ENCODE data around the gene S1PR4. TPM values are rescaled to one million over a fixed set of nuclear protein-coding genes. Genes with fewer than 3 reads are reported as not detected.

S1PR4 gene
- total and polyA plus RNA-seq, 2 experiments from 2014 or later, result not detected

DNA sequence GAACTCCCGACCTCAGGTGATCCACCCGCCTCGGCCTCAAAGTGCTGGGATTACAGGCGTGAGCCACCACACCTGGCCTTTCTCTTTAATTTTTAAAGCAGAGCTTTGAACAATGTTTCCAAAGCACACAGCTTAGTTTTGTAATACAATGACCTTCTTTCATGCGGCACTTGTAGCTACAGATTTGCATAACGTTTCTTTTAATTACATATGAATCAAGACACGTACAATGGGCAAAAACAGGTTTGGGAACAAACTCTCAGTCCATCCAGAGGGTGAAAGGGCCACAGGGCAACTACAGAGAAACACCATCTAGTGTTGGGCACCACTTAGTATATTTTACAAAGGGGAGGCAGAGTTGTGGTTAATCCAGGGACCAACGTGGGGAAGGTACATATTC is 19.0 kb upstream of the S1PR4 start:
- 68 to 70% methylated on average over 8 of the region's 8 CpGs for WGBS, 2 experiments (ENCODE audit: low coverage in 1 of 2, low lambda C conversion rate in 2 of 2, missing lambda C conversion rate in 2 of 2)
- Histone ChIP-seq H3K27me3 (replicated peaks; ENCODE audit: insufficient read depth) (no peaks in the 10 kb centered on the region), H3K9me2 (ENCODE audit: insufficient read depth) (no peaks in the 10 kb centered on the region), H3K27ac (no peak overlapping the region), H3K79me2 (ENCODE audit: insufficient read depth) (no peaks in the 10 kb centered on the region), H3F3A (ENCODE audit: insufficient read depth) (no peaks in the 10 kb centered on the region), H2AFZ (no peak overlapping the region), H3K4me3 (no peak overlapping the region), H3K9ac (no peak overlapping the region), H3K36me3 (ENCODE audit: low read depth) (no peaks in the 10 kb centered on the region), H3K4me1 (ENCODE audit: insufficient read depth) (peaks cover 7% of the 10 kb centered on the region), H3K4me2 (ENCODE audit: unreplicated experiment) (no peak overlapping the region), H4K20me1 (ENCODE audit: insufficient read depth) (no peaks in the 10 kb centered on the region), H3K9me3 (ENCODE audit: low read depth) (no peaks in the 10 kb centered on the region)
- no peak for TF ChIP-seq EZH2phosphoT487 (IDR thresholded peaks at IDR 0.05; ENCODE audit: insufficient read depth, low read depth)
- TF ChIP-seq EZH2 (IDR thresholded peaks at IDR 0.05; ENCODE audit: insufficient read depth, poor library complexity, severe bottlenecking), result no peak
- in situ Hi-C loops (cut with MboI), result no loop called here
- DNase-seq, result no peak

DNA sequence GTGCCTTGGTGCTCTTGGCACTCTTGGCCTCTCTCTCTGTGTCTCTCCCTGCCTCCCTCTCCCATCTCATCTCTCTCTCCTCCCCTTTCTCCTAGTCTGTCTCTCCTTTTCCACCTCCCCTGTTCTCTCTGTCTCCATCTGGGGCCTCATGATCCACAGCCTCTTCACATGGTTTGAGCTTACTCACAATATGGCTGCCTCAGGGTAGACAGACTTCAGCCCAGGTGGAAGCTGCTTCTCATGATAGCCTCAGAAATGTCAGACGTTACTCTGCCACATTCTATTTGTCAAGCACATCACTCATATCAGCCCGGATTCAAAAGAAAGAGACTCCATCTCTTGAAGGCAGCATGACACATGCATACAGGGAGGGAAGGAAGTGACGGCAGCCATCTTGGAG is 18.4 kb upstream of the S1PR4 start:
- H3K79me2 ChIP-seq (ENCODE audit: insufficient read depth), result no peaks in the 10 kb centered on the region
- no peak overlapping the region for H3K27ac ChIP-seq
- no peaks in the 10 kb centered on the region for H3K27me3 ChIP-seq (replicated peaks; ENCODE audit: insufficient read depth)
- DNase-seq, result no peak
- no peaks in the 10 kb centered on the region for H3K9me2 ChIP-seq (ENCODE audit: insufficient read depth)
- 0 out of 2 replicates have a peak, but pooled peaks cover 3% of the 10 kb centered on the region for H3K4me1 ChIP-seq (ENCODE audit: insufficient read depth)
- H4K20me1 ChIP-seq (ENCODE audit: insufficient read depth), result no peaks in the 10 kb centered on the region
- H3F3A ChIP-seq (ENCODE audit: insufficient read depth), result no peaks in the 10 kb centered on the region
- no peak overlapping the region for H3K4me3 ChIP-seq
- H3K4me2 ChIP-seq (ENCODE audit: unreplicated experiment), result no peak overlapping the region
- TF ChIP-seq EZH2phosphoT487 (IDR thresholded peaks at IDR 0.05; ENCODE audit: insufficient read depth, low read depth), result no peak
- TF ChIP-seq EZH2 (IDR thresholded peaks at IDR 0.05; ENCODE audit: insufficient read depth, poor library complexity, severe bottlenecking), result no peak
- no peak overlapping the region for H2AFZ ChIP-seq
- H3K36me3 ChIP-seq (ENCODE audit: low read depth), result no peaks in the 10 kb centered on the region
- H3K9ac ChIP-seq, result no peak overlapping the region
- in situ Hi-C loops (cut with MboI), result loop anchor here (10.0 kb wide), 1 partner anchor 205 kb away; no protein-coding TSS in a partner anchor
- H3K9me3 ChIP-seq (ENCODE audit: low read depth), result no peaks in the 10 kb centered on the region
- 53 to 56% methylated on average over 3 of the region's 3 CpGs for WGBS, 2 experiments (ENCODE audit: low coverage in 1 of 2, low lambda C conversion rate in 2 of 2, missing lambda C conversion rate in 2 of 2)

DNA sequence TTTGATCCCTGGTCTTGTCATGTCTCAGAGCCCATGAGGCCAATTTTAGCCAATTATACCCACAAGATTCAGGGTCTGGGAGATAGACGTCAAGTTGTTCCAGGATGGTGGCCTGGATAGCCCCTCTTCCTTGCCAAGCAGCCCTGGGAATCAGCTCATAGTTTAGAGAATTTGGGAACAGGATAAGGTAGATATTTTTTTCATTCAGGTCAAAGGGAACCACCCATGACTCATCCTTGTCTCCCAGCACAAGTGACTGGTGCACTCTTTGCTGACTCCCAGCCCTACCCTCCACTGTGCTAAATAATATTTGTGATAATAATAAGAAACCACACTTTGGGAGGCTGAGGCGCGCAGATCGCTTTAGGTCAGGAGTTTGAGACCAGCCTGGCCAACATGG is 17.1 kb upstream of the S1PR4 start:
- Histone ChIP-seq H3K27me3 (replicated peaks; ENCODE audit: insufficient read depth) (no peaks in the 10 kb centered on the region), H3K79me2 (ENCODE audit: insufficient read depth) (no peaks in the 10 kb centered on the region), H3K4me1 (ENCODE audit: insufficient read depth) (no peaks in the 10 kb centered on the region), H3K9me2 (ENCODE audit: insufficient read depth) (no peaks in the 10 kb centered on the region), H3K9ac (no peak overlapping the region), H3K27ac (no peak overlapping the region), H3K4me2 (ENCODE audit: unreplicated experiment) (no peak overlapping the region), H3K4me3 (no peak overlapping the region), H4K20me1 (ENCODE audit: insufficient read depth) (no peaks in the 10 kb centered on the region), H2AFZ (no peak overlapping the region), H3K36me3 (ENCODE audit: low read depth) (no peaks in the 10 kb centered on the region), H3F3A (ENCODE audit: insufficient read depth) (no peaks in the 10 kb centered on the region), H3K9me3 (ENCODE audit: low read depth) (no peaks in the 10 kb centered on the region)
- in situ Hi-C loops (cut with MboI), result loop anchor here (10.0 kb wide), 1 partner anchor 207 kb away; no protein-coding TSS in a partner anchor
- TF ChIP-seq EZH2phosphoT487 (IDR thresholded peaks at IDR 0.05; ENCODE audit: insufficient read depth, low read depth) (no peak), EZH2 (IDR thresholded peaks at IDR 0.05; ENCODE audit: insufficient read depth, poor library complexity, severe bottlenecking) (no peak)
- DNase-seq, result peak; percentile 67
- WGBS, 2 experiments (ENCODE audit: low coverage in 1 of 2, low lambda C conversion rate in 2 of 2, missing lambda C conversion rate in 2 of 2), result 74 to 81% methylated on average over 4 of the region's 4 CpGs

DNA sequence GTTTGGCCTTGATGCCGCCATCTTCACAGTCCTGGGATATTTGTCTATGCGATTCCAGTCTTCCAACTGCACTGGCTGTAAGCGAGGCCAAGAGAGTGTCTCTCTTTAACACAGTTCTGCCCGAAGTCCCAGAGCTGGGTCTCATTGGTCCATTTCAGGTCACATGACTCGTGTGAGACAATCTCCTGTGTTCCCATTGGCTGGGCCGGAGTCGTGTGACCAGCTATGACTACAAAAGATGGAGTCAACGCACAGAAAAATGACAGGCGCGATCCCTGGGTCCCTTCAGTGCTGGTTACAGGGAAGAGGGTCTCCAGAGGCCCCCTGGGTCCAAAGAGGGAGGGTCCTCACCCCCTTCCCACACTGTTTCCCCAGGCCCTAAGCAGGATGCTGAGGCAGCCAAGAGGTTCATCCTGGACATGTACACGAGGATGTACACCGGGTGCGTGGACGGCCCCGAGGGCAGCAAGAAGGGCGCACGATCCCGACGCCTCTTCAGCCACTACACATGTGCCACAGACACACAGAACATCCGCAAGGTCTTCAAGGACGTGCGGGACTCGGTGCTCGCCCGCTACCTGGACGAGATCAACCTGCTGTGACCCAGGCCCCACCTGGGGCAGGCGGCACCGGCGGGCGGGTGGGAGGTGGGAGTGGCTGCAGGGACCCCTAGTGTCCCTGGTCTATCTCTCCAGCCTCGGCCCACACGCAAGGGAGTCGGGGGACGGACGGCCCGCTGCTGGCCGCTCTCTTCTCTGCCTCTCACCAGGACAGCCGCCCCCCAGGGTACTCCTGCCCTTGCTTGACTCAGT is 15.9 kb upstream of the S1PR4 start:
- in situ Hi-C loops (cut with MboI), result loop anchor here (10.0 kb wide), 1 partner anchor 208 kb away; no protein-coding TSS in a partner anchor
- no peaks in the 10 kb centered on the region for H3K27me3 ChIP-seq (replicated peaks; ENCODE audit: insufficient read depth)
- no peaks in the 10 kb centered on the region for H3K4me1 ChIP-seq (ENCODE audit: insufficient read depth)
- no peaks in the 10 kb centered on the region for H3K9me2 ChIP-seq (ENCODE audit: insufficient read depth)
- H3K9me3 ChIP-seq (ENCODE audit: low read depth), result no peaks in the 10 kb centered on the region
- no peaks in the 10 kb centered on the region for H3F3A ChIP-seq (ENCODE audit: insufficient read depth)
- H3K27ac ChIP-seq, result no peak overlapping the region
- no peaks in the 10 kb centered on the region for H3K36me3 ChIP-seq (ENCODE audit: low read depth)
- H4K20me1 ChIP-seq (ENCODE audit: insufficient read depth), result no peaks in the 10 kb centered on the region
- 52 to 55% methylated on average over 35 of the region's 38 CpGs for WGBS, 2 experiments (ENCODE audit: low coverage in 1 of 2, low lambda C conversion rate in 2 of 2, missing lambda C conversion rate in 2 of 2)
- no peak for TF ChIP-seq EZH2 (IDR thresholded peaks at IDR 0.05; ENCODE audit: insufficient read depth, poor library complexity, severe bottlenecking)
- TF ChIP-seq EZH2phosphoT487 (IDR thresholded peaks at IDR 0.05; ENCODE audit: insufficient read depth, low read depth), result no peak
- H3K79me2 ChIP-seq (ENCODE audit: insufficient read depth), result no peaks in the 10 kb centered on the region
- H2AFZ ChIP-seq, result peak overlapping the region; percentile 73
- peak overlapping the region; percentile 43 for H3K4me2 ChIP-seq (ENCODE audit: unreplicated experiment)
- no peak overlapping the region for H3K4me3 ChIP-seq
- DNase-seq, result peak; percentile 56
- H3K9ac ChIP-seq, result no peak overlapping the region
